HEK293 (cell line): Measurements from ENCODE around the gene TSPAN17.

Source experiments
- ZNF16 ChIP-seq: fragments of 450-650 bp; formaldehyde crosslinking; IDR thresholded peaks from 2 replicates; pipeline ENCODE4 v1.5.1; 2016; ENCODE audit warnings: low read depth, missing biosample characterization, missing genetic modification characterization
- ZNF558 ChIP-seq: fragments of 450-650 bp; formaldehyde crosslinking; IDR thresholded peaks from 2 replicates; pipeline ENCODE4 v1.5.1; 2016; ENCODE audit warnings: missing biosample characterization, missing genetic modification characterization
- ZNF596 ChIP-seq: fragments of 450-650 bp; IDR thresholded peaks from 2 replicates; pipeline ENCODE4 v1.5.0; 2018; ENCODE audit warnings: missing biosample characterization, mild to moderate bottlenecking, missing genetic modification characterization, moderate library complexity
- TF ChIP-seq, protein P1 (sequence below): fragments of 450-650 bp; formaldehyde crosslinking; IDR thresholded peaks from 2 replicates; pipeline ENCODE4 v1.5.1; 2016; ENCODE audit warnings: missing biosample characterization, missing genetic modification characterization
- TF ChIP-seq, protein P2 (sequence below): IDR thresholded peaks from 2 replicates; pipeline ENCODE4 v1.6.1; 2011; ENCODE audit warnings: mild to moderate bottlenecking, low read depth, low read length, borderline replicate concordance

DNA sequence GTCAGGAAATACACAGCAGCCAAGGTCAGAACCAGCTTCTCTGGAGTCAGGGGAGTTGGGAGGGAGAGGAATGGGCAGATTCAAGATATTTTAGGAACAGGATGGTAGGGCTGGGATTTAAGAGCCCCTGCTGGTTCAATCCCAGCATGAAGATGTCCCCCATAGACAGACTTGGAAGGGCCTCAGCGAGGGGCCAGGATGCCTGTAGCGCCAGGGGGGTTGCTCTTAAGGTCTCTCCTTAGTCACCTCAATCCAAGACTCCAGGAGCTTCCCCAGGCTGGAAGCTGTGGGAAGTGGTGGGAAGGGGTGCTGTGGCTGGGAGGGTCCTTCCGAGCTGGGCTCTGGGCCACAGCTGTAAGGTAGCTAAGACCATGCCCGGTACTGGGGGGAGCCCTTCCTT, 8.1 kb upstream of the TSPAN17 start:
- TF ChIP-seq, protein P1, sequence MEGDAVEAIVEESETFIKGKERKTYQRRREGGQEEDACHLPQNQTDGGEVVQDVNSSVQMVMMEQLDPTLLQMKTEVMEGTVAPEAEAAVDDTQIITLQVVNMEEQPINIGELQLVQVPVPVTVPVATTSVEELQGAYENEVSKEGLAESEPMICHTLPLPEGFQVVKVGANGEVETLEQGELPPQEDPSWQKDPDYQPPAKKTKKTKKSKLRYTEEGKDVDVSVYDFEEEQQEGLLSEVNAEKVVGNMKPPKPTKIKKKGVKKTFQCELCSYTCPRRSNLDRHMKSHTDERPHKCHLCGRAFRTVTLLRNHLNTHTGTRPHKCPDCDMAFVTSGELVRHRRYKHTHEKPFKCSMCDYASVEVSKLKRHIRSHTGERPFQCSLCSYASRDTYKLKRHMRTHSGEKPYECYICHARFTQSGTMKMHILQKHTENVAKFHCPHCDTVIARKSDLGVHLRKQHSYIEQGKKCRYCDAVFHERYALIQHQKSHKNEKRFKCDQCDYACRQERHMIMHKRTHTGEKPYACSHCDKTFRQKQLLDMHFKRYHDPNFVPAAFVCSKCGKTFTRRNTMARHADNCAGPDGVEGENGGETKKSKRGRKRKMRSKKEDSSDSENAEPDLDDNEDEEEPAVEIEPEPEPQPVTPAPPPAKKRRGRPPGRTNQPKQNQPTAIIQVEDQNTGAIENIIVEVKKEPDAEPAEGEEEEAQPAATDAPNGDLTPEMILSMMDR (tag by site-specific recombination) = no peak
- TF ChIP-seq ZNF558 (tag by site-specific recombination) (no peak), ZNF596 (tag by site-specific recombination) (no peak), ZNF16 (tag by site-specific recombination) (no peak)
- TF ChIP-seq, protein P2, sequence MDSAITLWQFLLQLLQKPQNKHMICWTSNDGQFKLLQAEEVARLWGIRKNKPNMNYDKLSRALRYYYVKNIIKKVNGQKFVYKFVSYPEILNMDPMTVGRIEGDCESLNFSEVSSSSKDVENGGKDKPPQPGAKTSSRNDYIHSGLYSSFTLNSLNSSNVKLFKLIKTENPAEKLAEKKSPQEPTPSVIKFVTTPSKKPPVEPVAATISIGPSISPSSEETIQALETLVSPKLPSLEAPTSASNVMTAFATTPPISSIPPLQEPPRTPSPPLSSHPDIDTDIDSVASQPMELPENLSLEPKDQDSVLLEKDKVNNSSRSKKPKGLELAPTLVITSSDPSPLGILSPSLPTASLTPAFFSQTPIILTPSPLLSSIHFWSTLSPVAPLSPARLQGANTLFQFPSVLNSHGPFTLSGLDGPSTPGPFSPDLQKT = no peak
